Activated T-cell treated with anti-CD3 and anti-CD28 coated beads, Interleukin-2, amount 50 U/mL, for 72 hours (primary cell): ENCODE data around the gene BTBD19. TPM values are rescaled to one million over a fixed set of nuclear protein-coding genes. Genes with fewer than 3 reads are reported as not detected.
"Not testable (repeated sequence)": the region's sequence is repeated elsewhere in the genome, so short reads cannot be mapped to it uniquely, and the experiment has no call there.

ENCODE experiments used
- ATAC-seq, 2 donors: fragments of 150-1000 bp; cut with Tn5 transposase; replicated peaks in 1 of 2; 2 replicates each; pipeline ENCODE4 v1.10.0; 2021; ENCODE audit warnings: moderate library complexity in 2 of 2, mild to moderate bottlenecking in 1 of 2
- DNase-seq, 2 donors: peaks; one replicate each; pipeline ENCODE4 v3.0.0; 2021 to 2022; ENCODE audit warnings: mixed read lengths in 1 of 2
- H3K27ac Mint-ChIP-seq: one replicate; pipeline ENCODE4 v1.8.0; 2022; ENCODE audit warnings: mild to moderate bottlenecking, moderate library complexity, mixed read lengths
- H3K27me3 Mint-ChIP-seq: one replicate; pipeline ENCODE4 v1.8.0; 2022; ENCODE audit warnings: low read depth, mixed read lengths
- H3K36me3 Mint-ChIP-seq, 2 donors: one replicate each; pipeline ENCODE4 v1.8.0; 2022; ENCODE audit warnings: mixed read lengths in 2 of 2, mild to moderate bottlenecking in 1 of 2; ENCODE audit not compliant: insufficient read depth in 2 of 2
- H3K4me1 Mint-ChIP-seq: one replicate; pipeline ENCODE4 v1.8.0; 2022; ENCODE audit warnings: low read depth, mixed read lengths
- H3K4me3 Mint-ChIP-seq, 2 donors: one replicate each; pipeline ENCODE4 v1.8.0; 2022; ENCODE audit warnings: mild to moderate bottlenecking in 2 of 2, mixed read lengths in 2 of 2, moderate library complexity in 2 of 2
- H3K9me3 Mint-ChIP-seq, 2 donors: one replicate each; pipeline ENCODE4 v1.8.0; 2022; ENCODE audit warnings: mixed read lengths in 2 of 2
- total RNA-seq, 2 donors: library from RNA; stranded (reverse); gene quantifications; one replicate each; pipeline ENCODE4 v1.2.3, GENCODE V29; 2022

The BTBD19 gene
- total RNA-seq, 2 donors from 2014 or later = 9.4 to 16.8 TPM

- Mint-ChIP-seq H3K9me3 (no peaks in the 10 kb centered on the region), H3K4me1 (peaks cover 45% of the 10 kb centered on the region), H3K4me3 (peak overlapping the region; percentile 63 to 75), H3K27me3 (no peaks in the 10 kb centered on the region), H3K27ac (peak overlapping the region; percentile 32), H3K36me3 (peaks cover 10 to 28% of the 10 kb centered on the region in 2 donors)
- no peak for DNase-seq
- no peak for ATAC-seq
Observed at GRCh38 chr1:44783697-44784093, 24.6 kb upstream of the BTBD19 start.

GRCh38 chr1:44784094-44785028, 24.0 kb upstream of the BTBD19 start:
- ATAC-seq (peak; percentile 28 to 47), DNase-seq (peak; percentile 40 to 56)
- H3K27me3 Mint-ChIP-seq = no peaks in the 10 kb centered on the region
- H3K4me3 Mint-ChIP-seq = peak overlapping the region; percentile 75 to 81
- H3K9me3 Mint-ChIP-seq = no peaks in the 10 kb centered on the region
- peak overlapping the region; percentile 58 for H3K27ac Mint-ChIP-seq
- H3K4me1 Mint-ChIP-seq = peaks cover 38% of the 10 kb centered on the region
- H3K36me3 Mint-ChIP-seq = peaks cover 6 to 21% of the 10 kb centered on the region in 2 donors

- H3K4me1 Mint-ChIP-seq = peaks cover 36% of the 10 kb centered on the region
- peak overlapping the region; percentile 58 for H3K27ac Mint-ChIP-seq
- ATAC-seq (peak in 1 of 2 donors; percentile 1), DNase-seq (no peak)
- peak overlapping the region; percentile 75 to 81 for H3K4me3 Mint-ChIP-seq
- peaks cover 6 to 17% of the 10 kb centered on the region in 2 donors for H3K36me3 Mint-ChIP-seq
- no peaks in the 10 kb centered on the region for H3K9me3 Mint-ChIP-seq
- no peaks in the 10 kb centered on the region for H3K27me3 Mint-ChIP-seq
Observed at GRCh38 chr1:44785029-44785380, 23.3 kb upstream of the BTBD19 start.

GRCh38 chr1:44785501-44786137, 22.7 kb upstream of the BTBD19 start:
- ATAC-seq = no peak
- Mint-ChIP-seq H3K4me3 (peak overlapping the region; percentile 75 to 81), H3K9me3 (no peaks in the 10 kb centered on the region), H3K27ac (peak overlapping the region; percentile 52), H3K27me3 (no peaks in the 10 kb centered on the region), H3K4me1 (peaks cover 36% of the 10 kb centered on the region), H3K36me3 (peaks cover 2 to 11% of the 10 kb centered on the region in 2 donors)
- DNase-seq = no peak

- ATAC-seq = peak; percentile 69
- peaks cover 36% of the 10 kb centered on the region for H3K4me1 Mint-ChIP-seq
- no peaks in the 10 kb centered on the region for H3K27me3 Mint-ChIP-seq
- peak; percentile 72 to 81 for DNase-seq
- peak overlapping the region; percentile 75 to 81 for H3K4me3 Mint-ChIP-seq
- H3K27ac Mint-ChIP-seq = peak overlapping the region; percentile 52
- peaks cover under 1 to 10% of the 10 kb centered on the region in 2 donors for H3K36me3 Mint-ChIP-seq
- no peaks in the 10 kb centered on the region for H3K9me3 Mint-ChIP-seq
Observed at GRCh38 chr1:44786138-44786840, 22.0 kb upstream of the BTBD19 start.

- DNase-seq (no peak), ATAC-seq (no peak)
- Mint-ChIP-seq H3K36me3 (peaks cover 0 to 4% of the 10 kb centered on the region in 2 donors), H3K27ac (no peak overlapping the region), H3K4me1 (peaks cover 36% of the 10 kb centered on the region), H3K27me3 (no peaks in the 10 kb centered on the region), H3K9me3 (no peaks in the 10 kb centered on the region), H3K4me3 (peak overlapping the region; percentile 75 to 81)
Observed at GRCh38 chr1:44786841-44787426, 21.4 kb upstream of the BTBD19 start.

GRCh38 chr1:44787506-44787905, 20.8 kb upstream of the BTBD19 start:
- ATAC-seq (no peak), DNase-seq (no peak)
- Mint-ChIP-seq H3K27ac (no peak overlapping the region), H3K27me3 (no peaks in the 10 kb centered on the region), H3K9me3 (no peaks in the 10 kb centered on the region), H3K36me3 (no peaks in the 10 kb centered on the region), H3K4me1 (peaks cover 36% of the 10 kb centered on the region), H3K4me3 (no peak overlapping the region)

GRCh38 chr1:44788120-44788860, 20.0 kb upstream of the BTBD19 start, which contains the start of gene BEST4:
Gene BEST4, minus strand, starts transcription at chr1:44788170. Its CDS starts 465 bp downstream, at chr1:44787705.
- no peak within 1 kb of the TSS for H3K27ac Mint-ChIP-seq
- peaks cover 30% of the 10 kb centered on the region for H3K4me1 Mint-ChIP-seq
- H3K36me3 Mint-ChIP-seq = no peaks in the 10 kb centered on the region
- H3K4me3 Mint-ChIP-seq = no peak within 1 kb of the TSS
- no peak for DNase-seq
- no peak for ATAC-seq
- H3K9me3 Mint-ChIP-seq = no peaks in the 10 kb centered on the region
- no peaks in the 10 kb centered on the region for H3K27me3 Mint-ChIP-seq

- H3K9me3 Mint-ChIP-seq = no peaks in the 10 kb centered on the region
- ATAC-seq (no peak), DNase-seq (no peak)
- H3K36me3 Mint-ChIP-seq = no peaks in the 10 kb centered on the region
- no peak overlapping the region for H3K27ac Mint-ChIP-seq
- H3K4me1 Mint-ChIP-seq = peaks cover 12% of the 10 kb centered on the region
- H3K27me3 Mint-ChIP-seq = no peaks in the 10 kb centered on the region
- no peak overlapping the region for H3K4me3 Mint-ChIP-seq
Observed at GRCh38 chr1:44790968-44791801, 17.1 kb upstream of the BTBD19 start.

- Mint-ChIP-seq H3K27ac (no peak overlapping the region), H3K27me3 (no peaks in the 10 kb centered on the region), H3K36me3 (no peaks in the 10 kb centered on the region), H3K9me3 (no peaks in the 10 kb centered on the region), H3K4me1 (peaks cover 5% of the 10 kb centered on the region), H3K4me3 (no peak overlapping the region)
- ATAC-seq = no peak
- no peak for DNase-seq
Observed at GRCh38 chr1:44792736-44793502, 15.4 kb upstream of the BTBD19 start.

- H3K27me3 Mint-ChIP-seq, H3K36me3 Mint-ChIP-seq, H3K9me3 Mint-ChIP-seq, ATAC-seq, H3K4me3 Mint-ChIP-seq, DNase-seq, H3K27ac Mint-ChIP-seq: not testable (repeated sequence)
- H3K4me1 Mint-ChIP-seq = peaks cover 40% of the 10 kb centered on the region
Observed at GRCh38 chr1:44797886-44798285, 10.4 kb upstream of the BTBD19 start.
